IMR-90 (cell line): ENCODE data around the gene RNASE7.

Experiments used
- CEBPB ChIP-seq: IDR thresholded peaks from 2 replicates; pipeline ENCODE4 v1.6.1; 2012; ENCODE audit warnings: low read depth, low read length, improper control_type of control experiment
- CHD1 ChIP-seq: IDR thresholded peaks from 2 replicates; pipeline ENCODE4 v1.6.1; 2012; ENCODE audit warnings: low read depth, low read length, improper control_type of control experiment
- CTCF ChIP-seq: conservative IDR thresholded peaks from 2 replicates; pipeline ENCODE4 v1.5.1; 2012; ENCODE audit warnings: mild to moderate bottlenecking, low read depth, low read length, improper control_type of control experiment
- FOS ChIP-seq: fragments of 150-350 bp; IDR thresholded peaks from 2 replicates; pipeline ENCODE4 v1.6.1; 2016; ENCODE audit warnings: low read depth, low read length
- MXI1 ChIP-seq: IDR thresholded peaks from 2 replicates; pipeline ENCODE4 v1.6.1; 2012; ENCODE audit warnings: low read depth, mild to moderate bottlenecking, low read length, moderate library complexity, borderline replicate concordance
- NFE2L2 ChIP-seq: fragments of 150-350 bp; IDR thresholded peaks from 2 replicates; pipeline ENCODE4 v1.6.1; 2016; ENCODE audit warnings: low read depth, mild to moderate bottlenecking, low read length
- POLR2A ChIP-seq: IDR thresholded peaks from 2 replicates; pipeline ENCODE4 v1.6.1; 2012; ENCODE audit warnings: mild to moderate bottlenecking, low read depth, low read length
- RFX5 ChIP-seq: IDR thresholded peaks from 2 replicates; pipeline ENCODE4 v1.8.0; 2012; ENCODE audit warnings: low read depth, mild to moderate bottlenecking, low read length, moderate library complexity
- TF ChIP-seq, protein P1 (sequence below): fragments of 150-350 bp; IDR thresholded peaks from 2 replicates; pipeline ENCODE4 v1.6.1; 2017; ENCODE audit warnings: mild to moderate bottlenecking, antibody characterized with exemption, low read length, low read depth

GRCh38 chr14:21041676-21042433 is at the start of gene RNASE7:
- TF ChIP-seq CTCF (no peak), MXI1 (no peak), RFX5 (no peak), POLR2A (no peak), NFE2L2 (no peak), CHD1 (no peak), FOS (0 out of 2 replicates have a peak, but pooled peaks have one; percentile 11), CEBPB (no peak)
- TF ChIP-seq, protein P1, sequence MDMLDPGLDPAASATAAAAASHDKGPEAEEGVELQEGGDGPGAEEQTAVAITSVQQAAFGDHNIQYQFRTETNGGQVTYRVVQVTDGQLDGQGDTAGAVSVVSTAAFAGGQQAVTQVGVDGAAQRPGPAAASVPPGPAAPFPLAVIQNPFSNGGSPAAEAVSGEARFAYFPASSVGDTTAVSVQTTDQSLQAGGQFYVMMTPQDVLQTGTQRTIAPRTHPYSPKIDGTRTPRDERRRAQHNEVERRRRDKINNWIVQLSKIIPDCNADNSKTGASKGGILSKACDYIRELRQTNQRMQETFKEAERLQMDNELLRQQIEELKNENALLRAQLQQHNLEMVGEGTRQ: peak; percentile 52; the same call in 1 of the 2 replicates
